GM12878 (cell line): ENCODE measurements around the gene GLI2. TPM values are rescaled to one million over a fixed set of nuclear protein-coding genes. Genes with fewer than 3 reads are reported as not detected.

Experiments
- ATAC-seq: fragments of 200-7000 bp; cut with Tn5 transposase; 3 replicates; pipeline ENCODE4 v1.9.1; 2020; ENCODE audit warnings: mild to moderate bottlenecking, moderate library complexity
- BruUV-seq: library from RNA; stranded (reverse); fragments of 400-500 nt; replicated peaks from 2 replicates; lab custom pipeline; 2021; lab: Mats Ljungman, UMichigan
- CTCF ChIA-PET: fragments of 300-600 bp; sonication (Branson Sonifier 250); formaldehyde crosslinking; extraction: SDS; loops from one replicate; lab custom pipeline; 2021; ENCODE audit warnings: inconsistent platforms; lab: Yijun Ruan, JAX
- POLR2A ChIA-PET: fragments of 350-600 bp; formaldehyde crosslinking; extraction: SDS; loops from one replicate; lab custom pipeline; 2021; ENCODE audit warnings: inconsistent platforms; lab: Charles Lee
- RAD21 ChIA-PET: fragments of 300-600 bp; sonication (Branson Sonifier 250); formaldehyde crosslinking; loops from one replicate; lab custom pipeline; 2023; ENCODE audit warnings: antibody characterized with exemption; ENCODE audit not compliant: unreplicated experiment; lab: Charles Lee
- SMC1A ChIA-PET: fragments of 300-600 bp; sonication (Branson Sonifier 250); formaldehyde crosslinking; loops from one replicate; lab custom pipeline; 2023; ENCODE audit not compliant: unreplicated experiment, uncharacterized antibody; lab: Charles Lee
- DNase-seq: peaks from one replicate; pipeline ENCODE4 v3.0.0-alpha.2; 2011; ENCODE audit warnings: low read depth, low spot score
- FAIRE-seq: peaks from 3 replicates; lab custom pipeline; 2011; peaks lifted over from hg19 to GRCh38; lab: Jason Lieb, UNC
- H2AFZ ChIP-seq: 2 replicates; pipeline ENCODE4 v1.6.0; 2011; ENCODE audit warnings: low read depth, low read length, control low read depth; ENCODE audit not compliant: control insufficient read depth
- H3K27ac ChIP-seq: 2 replicates; pipeline ENCODE4 v1.5.1; 2011; ENCODE audit warnings: control low read depth; ENCODE audit not compliant: control insufficient read depth, insufficient read depth
- H3K27me3 ChIP-seq, 2 experiments: replicated peaks in 1 of 2; 2 replicates each; pipeline versions ENCODE4 v1.6.0 to v1.6.1; 2011; ENCODE audit warnings: low read length in 1 of 2; ENCODE audit not compliant: control insufficient read depth in 2 of 2, insufficient read depth in 2 of 2
- H3K36me3 ChIP-seq, 2 experiments: 2 replicates each; pipeline ENCODE4 v1.5.1; 2011; ENCODE audit warnings: low read length in 1 of 2; ENCODE audit not compliant: control insufficient read depth in 2 of 2, insufficient read depth in 2 of 2
- H3K4me1 ChIP-seq: 2 replicates; pipeline ENCODE4 v1.6.1; 2011; ENCODE audit warnings: mild to moderate bottlenecking, low read length, moderate library complexity, mixed read lengths; ENCODE audit not compliant: control insufficient read depth, insufficient read depth
- H3K4me2 ChIP-seq: 2 replicates; pipeline ENCODE4 v1.6.0; 2011; ENCODE audit warnings: control low read depth; ENCODE audit not compliant: control insufficient read depth, insufficient read depth
- H3K4me3 ChIP-seq: fragments of 200-600 bp; sonication (generic); 2 replicates; pipeline ENCODE4 v1.5.1; 2016
- H3K79me2 ChIP-seq: 2 replicates; pipeline ENCODE4 v1.6.0; 2011; ENCODE audit warnings: low read length; ENCODE audit not compliant: control insufficient read depth, insufficient read depth
- H3K9ac ChIP-seq: 2 replicates; pipeline ENCODE4 v1.8.0; 2011; ENCODE audit warnings: low read length, control low read depth, mixed read lengths; ENCODE audit not compliant: control insufficient read depth, insufficient read depth
- H3K9me3 ChIP-seq: replicated peaks from 3 replicates; pipeline ENCODE4 v1.5.1; 2011; ENCODE audit warnings: mild to moderate bottlenecking, low read length; ENCODE audit not compliant: control insufficient read depth, insufficient read depth
- H4K20me1 ChIP-seq: 2 replicates; pipeline ENCODE4 v1.6.0; 2011; ENCODE audit not compliant: control insufficient read depth, insufficient read depth
- CHD4 ChIP-seq: fragments of 200-600 bp; sonication (generic); IDR thresholded peaks from 2 replicates; pipeline ENCODE4 v1.6.1; 2016; ENCODE audit warnings: mild to moderate bottlenecking
- ESRRA ChIP-seq: IDR thresholded peaks from 2 replicates; pipeline ENCODE4 v1.6.1; 2012; ENCODE audit warnings: mild to moderate bottlenecking, low read length, improper control_type of control experiment
- FOXK2 ChIP-seq: fragments of 450-650 bp; IDR thresholded peaks from 2 replicates; pipeline ENCODE4 v1.6.1; 2017; ENCODE audit warnings: mild to moderate bottlenecking, moderate library complexity
- FOXM1 ChIP-seq: IDR thresholded peaks from 2 replicates; pipeline ENCODE4 v1.6.1; 2012; ENCODE audit warnings: low read depth, mild to moderate bottlenecking, inconsistent platforms, low read length, moderate library complexity
- JUNB ChIP-seq: IDR thresholded peaks from 2 replicates; pipeline ENCODE4 v1.6.1; 2016; ENCODE audit warnings: antibody characterized with exemption, mild to moderate bottlenecking
- JUND ChIP-seq: IDR thresholded peaks from 2 replicates; pipeline ENCODE4 v1.6.1; 2012; ENCODE audit warnings: low read depth, mild to moderate bottlenecking, low read length, improper control_type of control experiment, moderate library complexity
- NBN ChIP-seq: fragments of 450-650 bp; IDR thresholded peaks from 2 replicates; pipeline ENCODE4 v1.6.1; 2016
- NFXL1 ChIP-seq: fragments of 450-650 bp; IDR thresholded peaks from 2 replicates; pipeline ENCODE4 v1.6.1; 2017; ENCODE audit warnings: antibody characterized with exemption, mild to moderate bottlenecking, borderline replicate concordance
- NKRF ChIP-seq: fragments of 450-650 bp; conservative IDR thresholded peaks from 2 replicates; pipeline ENCODE4 v1.6.1; 2017; ENCODE audit warnings: mild to moderate bottlenecking, moderate library complexity
- PBX3 ChIP-seq: IDR thresholded peaks from 2 replicates; pipeline ENCODE4 v1.6.1; 2011; ENCODE audit warnings: mild to moderate bottlenecking, low read depth, low read length, moderate library complexity; ENCODE audit not compliant: insufficient replicate concordance
- TARDBP ChIP-seq: IDR thresholded peaks from 2 replicates; pipeline ENCODE4 v1.6.1; 2016; ENCODE audit warnings: borderline replicate concordance
- TCF12 ChIP-seq: IDR thresholded peaks from 2 replicates; pipeline ENCODE4 v1.6.1; 2011; ENCODE audit warnings: low read depth, mild to moderate bottlenecking, low read length
- ZBTB40 ChIP-seq: fragments of 450-650 bp; IDR thresholded peaks from 2 replicates; pipeline ENCODE4 v1.6.1; 2016; ENCODE audit warnings: mild to moderate bottlenecking, moderate library complexity, borderline replicate concordance
- ZNF207 ChIP-seq: fragments of 450-650 bp; IDR thresholded peaks from 2 replicates; pipeline ENCODE4 v1.6.1; 2014; ENCODE audit warnings: antibody characterized with exemption, mild to moderate bottlenecking, borderline replicate concordance
- WGBS: methylation state at CpG from one replicate; pipeline ENCODE4 v1.1.6; 2016; ENCODE audit warnings: low lambda C conversion rate; ENCODE audit not compliant: insufficient replicate concordance, insufficient coverage; ENCODE audit errors: missing lambda C conversion rate; 5-methylcytosine and 5-hydroxymethylcytosine counted together
- in situ Hi-C: fragments of 300-500 bp; cut with MboI; formaldehyde crosslinking; loops from 9 replicates; pipeline ENCODE4 v1.14.3; 2018; ENCODE audit warnings: mixed read lengths
- intact Hi-C: fragments of 100-400 bp; cut with micrococcal nuclease; formaldehyde crosslinking; loops from one replicate; pipeline ENCODE4 v1.14.2; 2022; ENCODE audit not compliant: unreplicated experiment
- polyA plus RNA-seq, 11 experiments: library from polyadenylated mRNA; depleted of rRNA in 4 of 11; unstranded in 6 of 11; stranded (reverse) in 5 of 11; fragments of >200 nt; fragmentation: Nextera tagmentation in 4 of 11; fragmentation: Illumina TruSeq in 1 of 11; extraction: Ambion mirVana in 4 of 11; extraction: Trizol in 1 of 11; gene quantifications; 1 replicate in 1 of 11; 2 replicates in 10 of 11; pipeline versions ENCODE4 v1.2.1 to v1.2.3, GENCODE V29; 2011 to 2016; ENCODE audit warnings: inconsistent platforms in 2 of 11, missing spikeins in 2 of 11, low read depth in 1 of 11
- total RNA-seq, 4 experiments: library from RNA; depleted of rRNA in 3 of 4; stranded (reverse); fragments of >200 nt in 3 of 4; fragmentation: Illumina TruSeq in 1 of 4; extraction: Trizol in 1 of 4; gene quantifications; 2 replicates each; pipeline versions ENCODE4 v1.2.1 to v1.2.3, GENCODE V29; 2013 to 2021

Gene GLI2
- total and polyA plus RNA-seq, 10 of the 15 experiments (the other 5 are each of a cell fraction or from before 2014, with no cell fraction given) = 0.01 TPM; not detected in 9

- Histone ChIP-seq H3K27me3 (peaks cover 4% of the 10 kb centered on the region in 2 experiments; a peak in 2 of 4 replicates), H4K20me1 (no peaks in the 10 kb centered on the region), H3K79me2 (no peaks in the 10 kb centered on the region), H3K27ac (no peak overlapping the region), H2AFZ (no peak overlapping the region), H3K4me3 (no peak overlapping the region), H3K4me2 (no peak overlapping the region), H3K36me3 (no peaks in the 10 kb centered on the region), H3K9me3 (no peaks in the 10 kb centered on the region), H3K9ac (no peak overlapping the region), H3K4me1 (no peaks in the 10 kb centered on the region)
- ChIA-PET POLR2A (no interaction called here), CTCF (interaction anchor here (0.6 kb wide), 1 partner anchor 588 kb away, joined by 3 read pairs; no protein-coding TSS in a partner anchor), RAD21 (interaction anchor here (0.7 kb wide), 1 partner anchor 1994 kb away, joined by 3 read pairs; no protein-coding TSS in a partner anchor), SMC1A (no interaction called here)
- TF ChIP-seq JUND (no peak), CHD4 (no peak), ZBTB40 (no peak), NBN (no peak), TARDBP (no peak), FOXK2 (no peak), TCF12 (no peak), ZNF207 (no peak), JUNB (no peak), NKRF (no peak), FOXM1 (no peak), PBX3 (no peak), ESRRA (no peak), NFXL1 (no peak)
- intact Hi-C loops (no loop called here), in situ Hi-C loops (loop anchor here (25.0 kb wide), 1 partner anchor 481 kb away; the partner anchor contains the start of gene TMEM185B)
- no peak for ATAC-seq
- BruUV-seq = no TSS peak
- DNase-seq = no peak
- WGBS = 0% methylated on average over 2 of the region's 2 CpGs
- FAIRE-seq = no peak
Observed at GRCh38 chr2:120693121-120693520, 42.5 kb upstream of the GLI2 start.
